Endothelial cell of umbilical vein (primary cell): ENCODE measurements around the gene HECW1. TPM values are rescaled to one million over a fixed set of nuclear protein-coding genes. Genes with fewer than 3 reads are reported as not detected.

Experiments
- BruUV-seq: library from RNA; stranded (reverse); fragments of 400-500 nt; replicated peaks from 2 replicates; lab custom pipeline; 2021; lab: Mats Ljungman, UMichigan
- CTCF ChIA-PET: fragments of 300-600, 350-600 bp; sonication (Branson Sonifier 250); formaldehyde crosslinking; loops from one replicate; lab custom pipeline; 2021; ENCODE audit warnings: antibody characterized with exemption, inconsistent platforms; lab: Charles Lee
- POLR2A ChIA-PET: fragments of 300-600, 350-600 bp; sonication (Branson Sonifier 250); formaldehyde crosslinking; loops from one replicate; lab custom pipeline; 2021; ENCODE audit warnings: antibody characterized with exemption, inconsistent platforms; lab: Charles Lee
- DNase-seq: peaks from one replicate; pipeline ENCODE4 v3.0.0-alpha.2; 2011; ENCODE audit warnings: low read depth, low spot score
- FAIRE-seq: peaks from 2 replicates; lab custom pipeline; 2011; peaks lifted over from hg19 to GRCh38; lab: Jason Lieb, UNC
- H2AFZ ChIP-seq: 2 replicates; pipeline ENCODE4 v1.6.0; 2012; ENCODE audit warnings: low read depth, low read length, control low read depth, inconsistent platforms
- H3K27ac ChIP-seq: 2 replicates; pipeline ENCODE4 v1.5.1; 2011; ENCODE audit warnings: low read depth, mild to moderate bottlenecking, control low read depth, low read length, moderate library complexity; ENCODE audit not compliant: insufficient read depth
- H3K27me3 ChIP-seq, 2 experiments: 2 replicates each; pipeline versions ENCODE4 v1.6.0 to v1.6.1; 2011; ENCODE audit warnings: low read length in 2 of 2, mixed read lengths in 1 of 2; ENCODE audit not compliant: control insufficient read depth in 2 of 2, insufficient read depth in 2 of 2
- H3K36me3 ChIP-seq, 2 experiments: 2 replicates in 1 of 2; 3 replicates in 1 of 2; pipeline ENCODE4 v1.5.1; 2011; ENCODE audit warnings: low read length in 2 of 2, mild to moderate bottlenecking in 1 of 2, moderate library complexity in 1 of 2; ENCODE audit not compliant: control insufficient read depth in 2 of 2, insufficient read depth in 2 of 2; ENCODE audit errors: extremely low read depth in 1 of 2
- H3K4me1 ChIP-seq: 3 replicates; pipeline ENCODE4 v1.5.1; 2011; ENCODE audit warnings: mild to moderate bottlenecking, low read length; ENCODE audit not compliant: control insufficient read depth, insufficient read depth; ENCODE audit errors: extremely low read depth
- H3K4me2 ChIP-seq: 2 replicates; pipeline ENCODE4 v1.6.1; 2011; ENCODE audit warnings: low read length, control low read depth, mixed read lengths; ENCODE audit not compliant: insufficient read depth
- H3K4me3 ChIP-seq, 3 experiments: fragments of 200-600 bp in 1 of 3; sonication (generic), shearing (Covaris generic) in 1 of 3; replicated peaks in 1 of 3; 2 replicates each; pipeline ENCODE4 v1.5.1; 2011 to 2016; ENCODE audit warnings: control low read depth in 3 of 3, low read length in 3 of 3, mild to moderate bottlenecking in 2 of 3, inconsistent platforms in 1 of 3, low read depth in 1 of 3, moderate library complexity in 1 of 3; ENCODE audit not compliant: insufficient read depth in 1 of 3
- H3K79me2 ChIP-seq: 2 replicates; pipeline ENCODE4 v1.6.0; 2012; ENCODE audit warnings: low read length, inconsistent platforms; ENCODE audit not compliant: control insufficient read depth, insufficient read depth
- H3K9ac ChIP-seq: replicated peaks from 2 replicates; pipeline ENCODE3; 2011; ENCODE audit warnings: low read length, control low read depth; ENCODE audit not compliant: insufficient read depth; ENCODE audit errors: extremely low read depth
- H3K9me1 ChIP-seq: replicated peaks from 3 replicates; pipeline ENCODE4 v1.6.0; 2011; ENCODE audit warnings: mild to moderate bottlenecking, low read length; ENCODE audit not compliant: control insufficient read depth, insufficient read depth; ENCODE audit errors: extremely low read depth
- H3K9me3 ChIP-seq: replicated peaks from 2 replicates; pipeline ENCODE4 v1.5.1; 2012; ENCODE audit warnings: low read length, inconsistent platforms; ENCODE audit not compliant: control insufficient read depth, insufficient read depth
- H4K20me1 ChIP-seq: replicated peaks from 2 replicates; pipeline ENCODE3; 2011; ENCODE audit warnings: mild to moderate bottlenecking, low read length; ENCODE audit not compliant: control insufficient read depth, insufficient read depth; ENCODE audit errors: extremely low read depth
- CTCF ChIP-seq, 2 donors: IDR thresholded peaks; 1 replicate in 1 of 2; 2 replicates in 1 of 2; pipeline ENCODE4 v1.5.1; 2011; ENCODE audit warnings: low read length in 2 of 2, mild to moderate bottlenecking in 2 of 2, moderate library complexity in 2 of 2, control low read depth in 1 of 2, inconsistent platforms in 1 of 2, low read depth in 1 of 2; ENCODE audit not compliant: insufficient read depth in 1 of 2; ENCODE audit errors: extremely low read depth in 1 of 2
- EZH2 ChIP-seq: IDR thresholded peaks from 2 replicates; pipeline ENCODE4 v1.6.1; 2012; ENCODE audit warnings: borderline replicate concordance, low read depth, mild to moderate bottlenecking, moderate library complexity, low read length, inconsistent platforms; ENCODE audit not compliant: severe bottlenecking
- FOS ChIP-seq: IDR thresholded peaks from 2 replicates; pipeline ENCODE4 v1.6.1; 2011; ENCODE audit warnings: mild to moderate bottlenecking, low read length, moderate library complexity, borderline replicate concordance; ENCODE audit not compliant: insufficient read depth
- GATA2 ChIP-seq: IDR thresholded peaks from 2 replicates; pipeline ENCODE4 v1.7.0; 2011; ENCODE audit warnings: low read depth, mild to moderate bottlenecking, moderate library complexity, mixed read lengths, low read length; ENCODE audit not compliant: insufficient read length, insufficient read depth
- JUN ChIP-seq: IDR thresholded peaks from 2 replicates; pipeline ENCODE4 v1.6.1; 2011; ENCODE audit warnings: borderline replicate concordance, low read depth; ENCODE audit not compliant: insufficient read length, insufficient read depth
- MAX ChIP-seq: IDR thresholded peaks from 2 replicates; pipeline ENCODE4 v1.6.1; 2011; ENCODE audit not compliant: insufficient read depth, insufficient read length
- MYC ChIP-seq: IDR thresholded peaks from one replicate; pipeline ENCODE4 v1.6.1; 2011; ENCODE audit warnings: mild to moderate bottlenecking, low read depth, low read length
- POLR2A ChIP-seq: IDR thresholded peaks from 2 replicates; pipeline ENCODE4 v1.6.1; 2012; ENCODE audit warnings: low read depth, mild to moderate bottlenecking, control low read depth, low read length
- POLR2AphosphoS5 ChIP-seq: IDR thresholded peaks from 2 replicates; pipeline ENCODE4 v1.6.1; 2012; ENCODE audit warnings: low read depth, mild to moderate bottlenecking, control low read depth, low read length, moderate library complexity; ENCODE audit not compliant: insufficient read depth
- dilution Hi-C: fragments of 300-500 bp; cut with MboI; formaldehyde crosslinking; loops from one replicate; pipeline ENCODE4 v1.15.0; 2019; ENCODE audit warnings: low sequenced_read_pairs; ENCODE audit not compliant: extremely low pct_ligation_motif_present
- intact Hi-C: fragments of 100-400 bp; cut with micrococcal nuclease; formaldehyde crosslinking; loops from one replicate; pipeline ENCODE4 v1.10.0; 2022
- polyA plus RNA-seq, 4 experiments: library from polyadenylated mRNA; depleted of rRNA in 3 of 4; stranded (reverse) in 3 of 4; unstranded in 1 of 4; fragments of >200 nt; gene quantifications; 2 replicates each; pipeline versions ENCODE4 v1.2.1 to v1.2.3, GENCODE V29; 2011 to 2012; ENCODE audit warnings: missing spikeins in 1 of 4
- total RNA-seq: library from RNA; stranded (reverse); gene quantifications from 2 replicates; pipeline ENCODE4 v1.2.3, GENCODE V29; 2021

HECW1 gene
- total and polyA plus RNA-seq, 2 donors (not counting 3 experiments of a cell fraction or from before 2014, with no cell fraction given): not detected

GRCh38 chr7:43531700-43532099 lies 419.3 kb downstream of the HECW1 start:
- Histone ChIP-seq H3K36me3 (no peaks in the 10 kb centered on the region), H3K9ac (no peak overlapping the region), H3K4me2 (no peak overlapping the region), H3K9me3 (no peaks in the 10 kb centered on the region), H3K27me3 (peaks cover 5 to 16% of the 10 kb centered on the region in 2 experiments), H3K4me3 (no peak overlapping the region), H2AFZ (no peak overlapping the region), H4K20me1 (no peaks in the 10 kb centered on the region), H3K4me1 (no peaks in the 10 kb centered on the region), H3K79me2 (no peaks in the 10 kb centered on the region), H3K9me1 (no peaks in the 10 kb centered on the region), H3K27ac (no peak overlapping the region)
- CTCF ChIA-PET: no interaction called here
- no peak for FAIRE-seq
- intact Hi-C loops: no loop called here
- POLR2A ChIA-PET: no interaction called here
- no peak for DNase-seq
- dilution Hi-C loops: no loop called here
- no peak for TF ChIP-seq EZH2
- TF ChIP-seq POLR2A: no peak
- no peak for TF ChIP-seq GATA2
- TF ChIP-seq FOS: no peak
- no peak for TF ChIP-seq MYC
- no peak for TF ChIP-seq MAX
- TF ChIP-seq CTCF (IDR thresholded peaks at IDR 0.05; ENCODE audit: extremely low read depth in 1 of 2, insufficient read depth in 1 of 2, low read depth in 1 of 2, low read length in 2 of 2): no peak
- no peak for TF ChIP-seq JUN
- no peak for TF ChIP-seq POLR2AphosphoS5
- no TSS peak for BruUV-seq
